Esophagus (tissue), 2 donors: ENCODE measurements around the gene IFNGR1. TPM values are rescaled to one million over a fixed set of nuclear protein-coding genes. Genes with fewer than 3 reads are reported as not detected.

ENCODE experiments used
- H3K27ac ChIP-seq, 2 donors: one replicate each; pipeline ENCODE4 v1.5.1; 2013; ENCODE audit warnings: low read depth in 2 of 2, mild to moderate bottlenecking in 2 of 2, inconsistent platforms in 1 of 2, low read length in 1 of 2, moderate library complexity in 1 of 2
- H3K27me3 ChIP-seq, 2 donors: one replicate each; pipeline ENCODE4 v1.6.1; 2013; ENCODE audit warnings: low read length in 2 of 2, control low read depth in 1 of 2, mild to moderate bottlenecking in 1 of 2; ENCODE audit not compliant: insufficient read depth in 2 of 2, control insufficient read depth in 1 of 2
- H3K36me3 ChIP-seq, 2 donors: one replicate each; pipeline ENCODE4 v1.6.1; 2013; ENCODE audit warnings: low read length in 1 of 2; ENCODE audit not compliant: control insufficient read depth in 2 of 2, insufficient read depth in 2 of 2
- H3K4me1 ChIP-seq, 2 donors: one replicate each; pipeline ENCODE4 v1.6.1; 2013; ENCODE audit warnings: low read length in 1 of 2; ENCODE audit not compliant: control insufficient read depth in 2 of 2, insufficient read depth in 2 of 2
- H3K4me3 ChIP-seq, 2 donors: one replicate each; pipeline ENCODE4 v1.5.1; 2013; ENCODE audit warnings: low read length in 2 of 2, mild to moderate bottlenecking in 2 of 2, low read depth in 1 of 2, moderate library complexity in 1 of 2
- H3K9me3 ChIP-seq, 2 donors: one replicate each; pipeline ENCODE4 v1.6.1; 2013; ENCODE audit warnings: mild to moderate bottlenecking in 2 of 2, low read depth in 1 of 2, low read length in 1 of 2, moderate library complexity in 1 of 2; ENCODE audit not compliant: control insufficient read depth in 2 of 2, insufficient read depth in 1 of 2
- WGBS, 2 donors: extraction: QIAGEN DNeasy Blood & Tissue Kit; methylation state at CpG; one replicate each; pipeline ENCODE4 v1.1.7; 2013; 5-methylcytosine and 5-hydroxymethylcytosine counted together
- polyA plus RNA-seq, 2 donors: library from polyadenylated mRNA; stranded (reverse); fragments of 200-250 nt; gene quantifications; one replicate each; pipeline ENCODE4 v1.2.3, GENCODE V29; 2013
- donor health status: healthy with polysubstance abuse.
- donor health status: Bipolar disorder and iron deficiency.

IFNGR1 gene
- polyA plus RNA-seq, 2 donors, result 27.9 to 40.6 TPM

- H3K36me3 ChIP-seq, result no peaks in the 10 kb centered on the region
- WGBS, 2 donors, result 69 to 71% methylated on average over 2 of the region's 2 CpGs
- H3K4me3 ChIP-seq, result no peak overlapping the region
- no peak overlapping the region for H3K27ac ChIP-seq
- no peaks in the 10 kb centered on the region for H3K4me1 ChIP-seq
- no peaks in the 10 kb centered on the region for H3K27me3 ChIP-seq
- no peaks in the 10 kb centered on the region for H3K9me3 ChIP-seq
Measured at GRCh38 chr6:137148306-137149034, 70.7 kb downstream of the IFNGR1 start.

Other genes starting within 250 kb of the IFNGR1 start
- 1 to 10 TPM; 4.6 to 5.2 TPM for gene IL20RA, start 174.4 kb downstream of the IFNGR1 start, polyA plus RNA-seq
- gene IL22RA2, start 45.7 kb downstream of the IFNGR1 start, polyA plus RNA-seq, result under 1 TPM; 0.04 to 0.09 TPM